Loucy (cell line): ENCODE data around the gene MLH1.

ENCODE experiments used
- CTCF ChIP-seq: fragments of 200-600 bp; sonication (generic); conservative IDR thresholded peaks from 2 replicates; pipeline ENCODE4 v1.5.1; 2014; ENCODE audit warnings: mild to moderate bottlenecking, antibody characterized with exemption, low read length
- EZH2phosphoT487 ChIP-seq: fragments of 200-600 bp; IDR thresholded peaks from 2 replicates; pipeline ENCODE4 v1.6.1; 2018; ENCODE audit warnings: antibody characterized with exemption, mild to moderate bottlenecking, moderate library complexity, borderline replicate concordance

- TF ChIP-seq EZH2phosphoT487 (no peak), CTCF (peak; percentile 40; the same call in 1 of the 2 replicates)
Measured at GRCh38 chr3:36992806-36993325, 452 bp upstream of the MLH1 start, which contains the start of gene EPM2AIP1.
